T-helper 17 cell (primary cell): ENCODE measurements around the gene PHF5A. TPM values are rescaled to one million over a fixed set of nuclear protein-coding genes. Genes with fewer than 3 reads are reported as not detected.
A peak's percentile ranks its signal among the peaks of the same experiment; 100 is the strongest.

ENCODE experiments used
- ATAC-seq: fragments of 150-1000 bp; cut with Tn5 transposase; 2 replicates; pipeline ENCODE4 v1.10.0; 2021; ENCODE audit warnings: mild to moderate bottlenecking, moderate library complexity
- DNase-seq, 3 donors: peaks; one replicate each; pipeline versions ENCODE4 v3.0.0 to v3.0.0-alpha.2; 2020 to 2021
- H3K9me3 ChIP-seq: one replicate; pipeline ENCODE4 v1.7.0; 2013; ENCODE audit warnings: low read length, mild to moderate bottlenecking; ENCODE audit not compliant: control insufficient read depth, poor library complexity, severe bottlenecking
- H3K27ac Mint-ChIP-seq: one replicate; pipeline ENCODE4 v1.8.0; 2022; ENCODE audit warnings: mild to moderate bottlenecking, moderate library complexity, mixed read lengths
- H3K27me3 Mint-ChIP-seq: one replicate; pipeline ENCODE4 v1.8.0; 2022; ENCODE audit warnings: mixed read lengths
- H3K36me3 Mint-ChIP-seq: one replicate; pipeline ENCODE4 v1.8.0; 2022; ENCODE audit warnings: low read depth, mixed read lengths
- H3K4me1 Mint-ChIP-seq: one replicate; pipeline ENCODE4 v1.8.0; 2022; ENCODE audit warnings: mild to moderate bottlenecking, mixed read lengths
- H3K4me3 Mint-ChIP-seq: one replicate; pipeline ENCODE4 v1.8.0; 2022; ENCODE audit warnings: mild to moderate bottlenecking, moderate library complexity, mixed read lengths
- total RNA-seq, 4 donors: library from RNA in 2 of 4; stranded (reverse) in 2 of 4; gene quantifications; one replicate each; pipeline ENCODE4 v1.2.3 and lab custom pipeline; 2022 to 2026

Gene PHF5A
- total RNA-seq, 2 donors from 2014 or later = 31.7 to 39.6 TPM

- H3K27me3 Mint-ChIP-seq = no peaks in the 10 kb centered on the region
- H3K36me3 Mint-ChIP-seq = no peaks in the 10 kb centered on the region
- DNase-seq = no peak
- no peak overlapping the region for H3K27ac Mint-ChIP-seq
- H3K9me3 ChIP-seq = no peaks in the 10 kb centered on the region
- no peaks in the 10 kb centered on the region for H3K4me1 Mint-ChIP-seq
- ATAC-seq = peak; percentile 66
- H3K4me3 Mint-ChIP-seq = no peak overlapping the region
These were observed 32.7 kb upstream of the PHF5A start for GRCh38 chr22:41501209-41501608.

GRCh38 chr22:41500303-41500702 lies 31.8 kb upstream of the PHF5A start:
- no peak overlapping the region for H3K4me3 Mint-ChIP-seq
- no peaks in the 10 kb centered on the region for H3K4me1 Mint-ChIP-seq
- no peaks in the 10 kb centered on the region for H3K9me3 ChIP-seq
- ATAC-seq = no peak
- no peak for DNase-seq
- no peaks in the 10 kb centered on the region for H3K36me3 Mint-ChIP-seq
- H3K27me3 Mint-ChIP-seq = no peaks in the 10 kb centered on the region
- no peak overlapping the region for H3K27ac Mint-ChIP-seq

- H3K4me3 Mint-ChIP-seq = no peak overlapping the region
- no peaks in the 10 kb centered on the region for H3K27me3 Mint-ChIP-seq
- H3K27ac Mint-ChIP-seq = peak overlapping the region; percentile 47
These were observed 31.3 kb upstream of the PHF5A start for GRCh38 chr22:41499624-41500280.

GRCh38 chr22:41498303-41498835 lies 29.9 kb upstream of the PHF5A start:
- H3K4me3 Mint-ChIP-seq = no peak overlapping the region

More at GRCh38 chr22:41499624-41500280, 31.3 kb upstream of the PHF5A start:
- H3K36me3 Mint-ChIP-seq = no peaks in the 10 kb centered on the region
- no peak for ATAC-seq
- no peaks in the 10 kb centered on the region for H3K4me1 Mint-ChIP-seq
- no peaks in the 10 kb centered on the region for H3K9me3 ChIP-seq
- no peak for DNase-seq

GRCh38 chr22:41491374-41492100 lies 23.0 kb upstream of the PHF5A start:
- ATAC-seq (no peak), DNase-seq (no peak)
- peaks cover 2% of the 10 kb centered on the region for H3K36me3 Mint-ChIP-seq
- H3K27me3 Mint-ChIP-seq = no peaks in the 10 kb centered on the region
- H3K4me3 Mint-ChIP-seq = no peak overlapping the region
- peaks cover 23% of the 10 kb centered on the region for H3K4me1 Mint-ChIP-seq
- no peaks in the 10 kb centered on the region for H3K9me3 ChIP-seq
- no peak overlapping the region for H3K27ac Mint-ChIP-seq

More at GRCh38 chr22:41498303-41498835, 29.9 kb upstream of the PHF5A start:
- Mint-ChIP-seq H3K27ac (no peak overlapping the region), H3K36me3 (no peaks in the 10 kb centered on the region), H3K4me1 (no peaks in the 10 kb centered on the region), H3K27me3 (no peaks in the 10 kb centered on the region)
- no peak for ATAC-seq
- no peaks in the 10 kb centered on the region for H3K9me3 ChIP-seq
- DNase-seq = no peak

GRCh38 chr22:41488596-41489385 lies 20.3 kb upstream of the PHF5A start:
- no peak for DNase-seq
- no peak for ATAC-seq
- Mint-ChIP-seq H3K27me3 (no peaks in the 10 kb centered on the region), H3K36me3 (peaks cover 2% of the 10 kb centered on the region), H3K4me3 (no peak overlapping the region), H3K27ac (peak overlapping the region; percentile 62), H3K4me1 (peaks cover 32% of the 10 kb centered on the region)
- H3K9me3 ChIP-seq = no peaks in the 10 kb centered on the region

- H3K4me1 Mint-ChIP-seq = peaks cover 34% of the 10 kb centered on the region
- no peaks in the 10 kb centered on the region for H3K9me3 ChIP-seq
- no peak overlapping the region for H3K4me3 Mint-ChIP-seq
- H3K27ac Mint-ChIP-seq = peak overlapping the region; percentile 62
- DNase-seq = no peak
- no peaks in the 10 kb centered on the region for H3K27me3 Mint-ChIP-seq
- ATAC-seq = no peak
- peaks cover 2% of the 10 kb centered on the region for H3K36me3 Mint-ChIP-seq
These were observed 19.6 kb upstream of the PHF5A start for GRCh38 chr22:41488076-41488475.

- H3K4me3 Mint-ChIP-seq = peak overlapping the region; percentile 51
- no peaks in the 10 kb centered on the region for H3K9me3 ChIP-seq
- peaks cover 41% of the 10 kb centered on the region for H3K4me1 Mint-ChIP-seq
- DNase-seq (no peak), ATAC-seq (no peak)
- H3K36me3 Mint-ChIP-seq = peaks cover 2% of the 10 kb centered on the region
- peak overlapping the region; percentile 62 for H3K27ac Mint-ChIP-seq
- no peaks in the 10 kb centered on the region for H3K27me3 Mint-ChIP-seq
These were observed 18.8 kb upstream of the PHF5A start for GRCh38 chr22:41487037-41487935.

GRCh38 chr22:41485033-41485432 lies 16.5 kb upstream of the PHF5A start:
- peak overlapping the region; percentile 82 for H3K27ac Mint-ChIP-seq
- no peak overlapping the region for H3K4me3 Mint-ChIP-seq
- peaks cover 2% of the 10 kb centered on the region for H3K36me3 Mint-ChIP-seq
- H3K27me3 Mint-ChIP-seq = no peaks in the 10 kb centered on the region
- no peaks in the 10 kb centered on the region for H3K9me3 ChIP-seq
- H3K4me1 Mint-ChIP-seq = peaks cover 38% of the 10 kb centered on the region
- no peak for DNase-seq
- ATAC-seq = no peak

GRCh38 chr22:41482319-41482935 lies 13.9 kb upstream of the PHF5A start:
- Mint-ChIP-seq H3K4me1 (peaks cover 31% of the 10 kb centered on the region), H3K27me3 (no peaks in the 10 kb centered on the region), H3K4me3 (peak overlapping the region; percentile 12), H3K36me3 (no peaks in the 10 kb centered on the region), H3K27ac (no peak overlapping the region)
- H3K9me3 ChIP-seq = no peaks in the 10 kb centered on the region
- ATAC-seq (no peak), DNase-seq (no peak)

- ATAC-seq (no peak), DNase-seq (no peak)
- Mint-ChIP-seq H3K27me3 (no peaks in the 10 kb centered on the region), H3K4me3 (no peak overlapping the region), H3K4me1 (peaks cover 27% of the 10 kb centered on the region), H3K27ac (no peak overlapping the region), H3K36me3 (no peaks in the 10 kb centered on the region)
- no peaks in the 10 kb centered on the region for H3K9me3 ChIP-seq
These were observed 13.4 kb upstream of the PHF5A start for GRCh38 chr22:41481925-41482318.

GRCh38 chr22:41481131-41481830 lies 12.8 kb upstream of the PHF5A start:
- Mint-ChIP-seq H3K4me1 (peaks cover 24% of the 10 kb centered on the region), H3K4me3 (no peak overlapping the region), H3K27me3 (no peaks in the 10 kb centered on the region), H3K27ac (no peak overlapping the region), H3K36me3 (no peaks in the 10 kb centered on the region)
- no peak for DNase-seq
- ATAC-seq = no peak
- no peaks in the 10 kb centered on the region for H3K9me3 ChIP-seq
